K562 (cell line): ENCODE data around the gene KIF21A. TPM values are rescaled to one million over a fixed set of nuclear protein-coding genes. Genes with fewer than 3 reads are reported as not detected.

ENCODE experiments used
- C11orf30 ChIP-seq: fragments of 450-650 bp; IDR thresholded peaks from 2 replicates; pipeline ENCODE4 v1.6.1; 2016; ENCODE audit warnings: low read depth, mild to moderate bottlenecking
- CEBPG ChIP-seq, 3 experiments: fragments of 200-800 bp in 1 of 3; sonication (Bioruptor generic) in 1 of 3; sonication (generic) in 1 of 3; formaldehyde crosslinking in 1 of 3; IDR thresholded peaks in 2 of 3; conservative IDR thresholded peaks in 1 of 3; 2 replicates each; pipeline versions ENCODE4 v1.6.1 to v1.8.0; 2016 to 2022; ENCODE audit warnings: missing compliant biosample characterization in 2 of 3, missing genetic modification characterization in 2 of 3, mild to moderate bottlenecking in 1 of 3, missing genetic modification reagents in 1 of 3
- CHD1 ChIP-seq: fragments of 200-600 bp; sonication (generic); IDR thresholded peaks from one replicate; pipeline ENCODE4 v1.6.1; 2012; ENCODE audit warnings: mild to moderate bottlenecking, moderate library complexity, low read length, inconsistent platforms
- E2F6 ChIP-seq, 2 experiments: IDR thresholded peaks; 2 replicates each; pipeline ENCODE4 v1.6.1; 2011; ENCODE audit warnings: borderline replicate concordance in 1 of 2, control low read depth in 1 of 2, low read depth in 1 of 2, low read length in 1 of 2, mild to moderate bottlenecking in 1 of 2, mixed read lengths in 1 of 2, moderate library complexity in 1 of 2; ENCODE audit not compliant: insufficient read depth in 1 of 2, insufficient read length in 1 of 2, poor library complexity in 1 of 2, severe bottlenecking in 1 of 2; ENCODE audit errors: extremely low read depth in 1 of 2
- GTF2E2 ChIP-seq: fragments of 200-800 bp; sonication (Bioruptor generic); IDR thresholded peaks from 2 replicates; pipeline ENCODE4 v1.6.1; 2016; ENCODE audit warnings: missing genetic modification characterization, missing compliant biosample characterization
- HMGXB4 ChIP-seq: sonication (generic); formaldehyde crosslinking; IDR thresholded peaks from 2 replicates; pipeline ENCODE4 v1.8.1; 2023; ENCODE audit warnings: mild to moderate bottlenecking, missing genetic modification reagents
- HOMEZ ChIP-seq: fragments of 250-450 bp; sonication (Bioruptor Pico); IDR thresholded peaks from 2 replicates; pipeline ENCODE4 v1.4.0; 2020; ENCODE audit warnings: mild to moderate bottlenecking, moderate library complexity
- ILK ChIP-seq: fragments of 450-650 bp; IDR thresholded peaks from 2 replicates; pipeline ENCODE4 v1.6.1; 2016; ENCODE audit warnings: missing genetic modification characterization, low read depth, mild to moderate bottlenecking, missing compliant biosample characterization, moderate library complexity, borderline replicate concordance
- LCOR ChIP-seq: sonication (generic); formaldehyde crosslinking; IDR thresholded peaks from 2 replicates; pipeline ENCODE4 v1.8.0; 2022; ENCODE audit warnings: mild to moderate bottlenecking, missing genetic modification reagents
- MECOM ChIP-seq: fragments of 250-450 bp; sonication (Bioruptor Pico); IDR thresholded peaks from 2 replicates; pipeline ENCODE4 v1.8.0; 2022; ENCODE audit warnings: inconsistent platforms
- NCOA4 ChIP-seq: fragments of 450-650 bp; IDR thresholded peaks from 2 replicates; pipeline ENCODE4 v1.6.1; 2018; ENCODE audit warnings: mild to moderate bottlenecking; ENCODE audit not compliant: partially characterized antibody
- NFRKB ChIP-seq: fragments of 450-650 bp; IDR thresholded peaks from 2 replicates; pipeline ENCODE4 v1.6.1; 2016; ENCODE audit warnings: low read depth
- RREB1 ChIP-seq: fragments of 250-450 bp; sonication (Bioruptor Pico); IDR thresholded peaks from 2 replicates; pipeline ENCODE4 v1.4.0; 2020
- YBX1 ChIP-seq: fragments of 450-650 bp; IDR thresholded peaks from 2 replicates; pipeline ENCODE4 v1.7.1; 2016; ENCODE audit warnings: mild to moderate bottlenecking
- ZNF311 ChIP-seq: fragments of 250-450 bp; sonication (Bioruptor Pico); IDR thresholded peaks from 2 replicates; pipeline ENCODE4 v1.4.0; 2020; ENCODE audit warnings: mild to moderate bottlenecking, moderate library complexity
- polyA plus RNA-seq, 8 experiments: library from polyadenylated mRNA; depleted of rRNA in 4 of 8; stranded (reverse) in 5 of 8; unstranded in 3 of 8; fragments of >200 nt; fragmentation: Nextera tagmentation in 2 of 8; fragmentation: Illumina TruSeq in 1 of 8; extraction: Ambion mirVana in 2 of 8; extraction: Trizol in 1 of 8; gene quantifications; 2 replicates each; pipeline versions ENCODE4 v1.2.1 to v1.2.3, GENCODE V29; 2011 to 2014; ENCODE audit warnings: inconsistent platforms in 1 of 8, missing spikeins in 1 of 8
- total RNA-seq, 7 experiments: library from RNA; depleted of rRNA in 6 of 7; stranded (reverse); fragments of >200 nt in 6 of 7; fragmentation: Illumina TruSeq in 2 of 7; extraction: Trizol in 2 of 7; gene quantifications; 2 replicates each; pipeline versions ENCODE4 v1.2.1 to v1.2.3, GENCODE V29; 2011 to 2021; ENCODE audit warnings: low replicate concordance in 1 of 7

KIF21A gene
- total and polyA plus RNA-seq, 9 of the 15 experiments (the other 6 are each of a cell fraction or from before 2014, with no cell fraction given) = 17.7 to 45.0 (median 30.3) TPM

GRCh38 chr12:39441963-39442830 is 723 bp downstream of the KIF21A start (continued):
- TF ChIP-seq RREB1 (peak; percentile 81; the same call in 1 of the 2 replicates), LCOR (CRISPR knock-in tag) (0 out of 2 replicates have a peak, but pooled peaks have one; percentile 33), ILK (tag) (no peak), CEBPG (CRISPR knock-in tag; IDR thresholded peaks at IDR 0.05) (no peak), CEBPG (tag; conservative IDR thresholded peaks at IDR 0.05 in 1 of 2, IDR thresholded peaks at IDR 0.05 in 1 of 2) (peak; percentile 67 to 86), YBX1 (no peak), NFRKB (peak; percentile 5; the same call in 1 of the 2 replicates), C11orf30 (peak; percentile 92), HOMEZ (0 out of 2 replicates have a peak, but pooled peaks have one; percentile 41), HMGXB4 (CRISPR knock-in tag) (0 out of 2 replicates have a peak, but pooled peaks have one; percentile 5), E2F6 (IDR thresholded peaks at IDR 0.05; ENCODE audit: borderline replicate concordance in 1 of 2, extremely low read depth in 1 of 2, insufficient read depth in 1 of 2, insufficient read length in 1 of 2, low read depth in 1 of 2, low read length in 1 of 2, poor library complexity in 1 of 2, severe bottlenecking in 1 of 2) (peak in 1 of 2 experiments; percentile 8), MECOM (CRISPR knock-in tag) (no peak), GTF2E2 (peak; percentile 26; the same call in 1 of the 2 replicates), CHD1 (peak; percentile 12), ZNF311 (CRISPR knock-in tag) (no peak), NCOA4 (no peak)
